LNCaP clone FGC (cell line): Measurements from ENCODE around the gene MGAT5.

Experiments
- DNase-seq: peaks from one replicate; pipeline ENCODE4 v3.0.0-alpha.2; 2011; ENCODE audit warnings: low read depth
- H3K4me3 ChIP-seq: 2 replicates; pipeline ENCODE4 v1.5.1; 2011; ENCODE audit warnings: mild to moderate bottlenecking, low read depth, low read length, control low read depth
- TF ChIP-seq, protein P1 (sequence below): IDR thresholded peaks from 2 replicates; pipeline ENCODE4 v1.5.1; 2012; ENCODE audit warnings: mild to moderate bottlenecking; ENCODE audit not compliant: control insufficient read depth, insufficient read depth; ENCODE audit errors: extremely low read depth

MGAT5 gene, protein sequence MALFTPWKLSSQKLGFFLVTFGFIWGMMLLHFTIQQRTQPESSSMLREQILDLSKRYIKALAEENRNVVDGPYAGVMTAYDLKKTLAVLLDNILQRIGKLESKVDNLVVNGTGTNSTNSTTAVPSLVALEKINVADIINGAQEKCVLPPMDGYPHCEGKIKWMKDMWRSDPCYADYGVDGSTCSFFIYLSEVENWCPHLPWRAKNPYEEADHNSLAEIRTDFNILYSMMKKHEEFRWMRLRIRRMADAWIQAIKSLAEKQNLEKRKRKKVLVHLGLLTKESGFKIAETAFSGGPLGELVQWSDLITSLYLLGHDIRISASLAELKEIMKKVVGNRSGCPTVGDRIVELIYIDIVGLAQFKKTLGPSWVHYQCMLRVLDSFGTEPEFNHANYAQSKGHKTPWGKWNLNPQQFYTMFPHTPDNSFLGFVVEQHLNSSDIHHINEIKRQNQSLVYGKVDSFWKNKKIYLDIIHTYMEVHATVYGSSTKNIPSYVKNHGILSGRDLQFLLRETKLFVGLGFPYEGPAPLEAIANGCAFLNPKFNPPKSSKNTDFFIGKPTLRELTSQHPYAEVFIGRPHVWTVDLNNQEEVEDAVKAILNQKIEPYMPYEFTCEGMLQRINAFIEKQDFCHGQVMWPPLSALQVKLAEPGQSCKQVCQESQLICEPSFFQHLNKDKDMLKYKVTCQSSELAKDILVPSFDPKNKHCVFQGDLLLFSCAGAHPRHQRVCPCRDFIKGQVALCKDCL

DNA sequence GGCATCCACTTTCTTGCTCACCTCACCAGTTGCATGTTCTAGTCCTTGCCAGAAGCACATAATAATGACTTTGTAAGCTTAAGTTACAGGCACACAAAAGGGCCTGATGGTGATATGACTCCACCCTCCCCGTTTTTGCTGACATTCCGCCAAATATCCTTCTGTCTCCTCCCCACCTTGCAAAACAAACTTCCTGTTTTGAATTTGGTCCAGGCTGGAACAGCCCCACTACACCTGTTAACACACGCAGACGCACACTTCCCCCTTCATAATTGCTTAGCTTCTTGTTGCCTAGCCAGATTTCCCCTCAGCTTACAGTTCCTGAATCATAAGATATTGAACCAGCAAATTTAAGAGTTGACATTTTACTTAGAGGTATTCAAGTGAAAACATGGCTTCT, at the start of gene MGAT5:
TSS of gene MGAT5 (plus strand) at position 269 of the 400 bp plus-strand sequence. CDS start 332 bp downstream, outside the sequence.
- TF ChIP-seq, protein P1, sequence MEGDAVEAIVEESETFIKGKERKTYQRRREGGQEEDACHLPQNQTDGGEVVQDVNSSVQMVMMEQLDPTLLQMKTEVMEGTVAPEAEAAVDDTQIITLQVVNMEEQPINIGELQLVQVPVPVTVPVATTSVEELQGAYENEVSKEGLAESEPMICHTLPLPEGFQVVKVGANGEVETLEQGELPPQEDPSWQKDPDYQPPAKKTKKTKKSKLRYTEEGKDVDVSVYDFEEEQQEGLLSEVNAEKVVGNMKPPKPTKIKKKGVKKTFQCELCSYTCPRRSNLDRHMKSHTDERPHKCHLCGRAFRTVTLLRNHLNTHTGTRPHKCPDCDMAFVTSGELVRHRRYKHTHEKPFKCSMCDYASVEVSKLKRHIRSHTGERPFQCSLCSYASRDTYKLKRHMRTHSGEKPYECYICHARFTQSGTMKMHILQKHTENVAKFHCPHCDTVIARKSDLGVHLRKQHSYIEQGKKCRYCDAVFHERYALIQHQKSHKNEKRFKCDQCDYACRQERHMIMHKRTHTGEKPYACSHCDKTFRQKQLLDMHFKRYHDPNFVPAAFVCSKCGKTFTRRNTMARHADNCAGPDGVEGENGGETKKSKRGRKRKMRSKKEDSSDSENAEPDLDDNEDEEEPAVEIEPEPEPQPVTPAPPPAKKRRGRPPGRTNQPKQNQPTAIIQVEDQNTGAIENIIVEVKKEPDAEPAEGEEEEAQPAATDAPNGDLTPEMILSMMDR: no peak
- no peak within 1 kb of the TSS for H3K4me3 ChIP-seq
- peak; percentile 63 for DNase-seq

DNA sequence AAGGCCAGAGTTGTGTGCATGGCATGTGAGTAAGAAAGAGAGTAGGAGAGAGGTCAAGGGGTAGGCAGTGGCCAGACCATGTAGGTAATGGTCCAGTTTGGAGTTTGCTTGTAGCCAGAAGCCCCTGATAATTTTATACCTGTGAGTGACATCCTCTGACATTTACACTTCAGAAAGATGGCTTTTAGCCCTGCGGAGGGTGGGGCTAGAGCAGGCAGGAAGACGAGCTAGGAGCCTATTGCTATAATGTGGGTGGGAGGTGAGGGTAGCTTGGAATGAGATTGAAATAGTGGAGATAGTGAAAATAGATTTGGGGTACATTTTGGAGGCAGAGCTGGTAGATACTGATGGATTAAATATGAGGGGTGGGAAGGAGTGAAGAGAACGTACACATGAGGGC, 48.8 kb upstream of the MGAT5 start:
- TF ChIP-seq, protein P1: no peak
- no peak for DNase-seq
- H3K4me3 ChIP-seq: no peak overlapping the region

DNA sequence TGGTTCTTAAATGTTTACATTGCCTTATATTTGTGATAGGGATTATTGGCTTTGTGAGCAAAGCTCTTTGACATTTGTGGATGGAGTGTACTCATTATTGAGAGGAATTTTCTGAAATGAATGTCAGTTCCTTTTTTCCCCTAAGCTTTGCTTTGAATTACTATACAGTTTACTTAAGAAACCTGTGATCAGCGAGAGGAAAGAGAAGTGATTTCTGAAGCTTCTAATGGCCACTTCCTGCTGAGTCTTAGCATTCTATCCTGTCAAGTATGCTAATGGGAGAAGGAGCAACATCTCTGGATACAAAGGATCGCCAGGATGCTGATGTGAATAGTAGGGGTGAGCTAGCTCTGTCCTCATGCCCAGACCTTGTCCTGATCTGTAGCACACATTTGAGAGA, 47.8 kb upstream of the MGAT5 start:
- TF ChIP-seq, protein P1: no peak
- H3K4me3 ChIP-seq: no peak overlapping the region
- no peak for DNase-seq

DNA sequence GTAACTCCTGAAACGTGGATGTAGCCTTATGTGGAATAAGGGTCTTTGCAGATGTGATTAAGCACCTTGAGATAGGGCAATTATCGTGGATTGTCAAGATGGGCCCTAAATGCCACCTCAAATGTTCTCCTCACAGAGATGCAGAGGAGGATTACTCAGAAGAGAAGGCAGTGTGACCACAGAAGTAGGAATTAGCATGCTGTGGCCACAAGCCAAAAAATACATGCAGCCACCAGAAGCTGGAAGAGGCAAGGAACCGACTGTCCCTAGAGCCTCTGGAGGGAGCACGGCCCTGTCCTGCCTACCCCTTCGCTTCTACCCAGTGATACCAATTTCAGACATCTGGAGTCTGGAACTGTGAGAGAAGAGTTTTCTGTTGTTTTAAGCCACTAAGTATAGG, 47.3 kb upstream of the MGAT5 start:
- TF ChIP-seq, protein P1: no peak
- no peak for DNase-seq

DNA sequence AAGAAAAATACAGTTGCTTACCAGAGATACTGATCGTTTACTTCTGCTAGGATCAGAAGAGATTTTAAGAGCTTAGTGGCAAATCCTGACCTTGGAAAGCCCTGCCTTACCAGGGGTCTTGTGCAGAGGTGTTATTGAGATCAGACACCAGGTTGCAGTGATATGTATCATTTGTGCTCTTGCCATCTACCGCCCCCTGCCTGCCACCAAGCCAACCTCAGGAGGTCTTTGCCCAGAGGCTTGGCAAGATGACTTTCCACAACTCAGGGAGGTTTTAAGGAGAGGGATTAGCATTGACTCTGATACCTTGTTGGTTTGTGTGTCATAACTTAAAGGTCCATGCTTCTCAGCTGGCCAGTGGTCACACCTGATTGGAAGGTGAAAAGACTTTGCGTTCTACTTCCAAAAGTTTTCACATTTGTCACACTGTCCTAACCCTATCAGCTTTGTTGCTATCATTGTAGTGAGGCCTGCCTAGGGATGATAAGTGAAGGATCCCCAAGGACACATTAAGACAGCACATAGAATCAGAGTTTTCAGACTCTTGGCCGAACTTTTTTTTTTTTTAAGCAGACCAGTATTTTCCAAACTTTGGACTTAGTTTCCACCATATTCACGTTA, 46.2 kb upstream of the MGAT5 start:
- TF ChIP-seq, protein P1: peak; percentile 40
- H3K4me3 ChIP-seq: no peak overlapping the region
- no peak for DNase-seq

More for the DNA sequence above, 47.3 kb upstream of the MGAT5 start:
- no peak overlapping the region for H3K4me3 ChIP-seq

DNA sequence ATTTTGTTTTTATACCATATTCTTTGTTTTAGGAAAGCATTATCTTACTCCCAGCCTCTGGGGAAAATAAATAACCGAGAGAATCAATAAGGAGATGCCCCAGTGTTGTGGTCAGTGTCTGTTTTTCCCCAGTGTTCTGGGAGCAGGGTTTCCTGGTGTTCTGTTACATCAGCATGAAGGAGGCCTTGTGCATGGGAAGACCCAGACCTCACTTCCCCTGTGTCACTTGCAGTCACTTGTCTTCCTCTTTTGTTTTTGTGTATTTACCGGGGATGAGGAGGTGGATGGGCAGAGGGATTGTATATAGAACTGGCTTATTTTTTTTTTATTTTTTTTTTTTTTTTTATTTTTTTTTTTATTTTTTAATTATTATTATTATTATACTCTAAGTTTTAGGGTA, 45.0 kb upstream of the MGAT5 start:
- H3K4me3 ChIP-seq: no peak overlapping the region
- TF ChIP-seq, protein P1: no peak
- no peak for DNase-seq
